CD4-positive, alpha-beta T cell treated with Interleukin-1 beta for 1 hour (primary cell): ENCODE data around the gene KIR2DL3.
"Not testable (repeated sequence)": the region's sequence is repeated elsewhere in the genome, so short reads cannot be mapped to it uniquely, and the experiment has no call there.

ENCODE experiments used
- DNase-seq, 2 donors: peaks; one replicate each; pipeline ENCODE4 v3.0.0-alpha.2; 2020 to 2022

Gene KIR2DL3

DNA sequence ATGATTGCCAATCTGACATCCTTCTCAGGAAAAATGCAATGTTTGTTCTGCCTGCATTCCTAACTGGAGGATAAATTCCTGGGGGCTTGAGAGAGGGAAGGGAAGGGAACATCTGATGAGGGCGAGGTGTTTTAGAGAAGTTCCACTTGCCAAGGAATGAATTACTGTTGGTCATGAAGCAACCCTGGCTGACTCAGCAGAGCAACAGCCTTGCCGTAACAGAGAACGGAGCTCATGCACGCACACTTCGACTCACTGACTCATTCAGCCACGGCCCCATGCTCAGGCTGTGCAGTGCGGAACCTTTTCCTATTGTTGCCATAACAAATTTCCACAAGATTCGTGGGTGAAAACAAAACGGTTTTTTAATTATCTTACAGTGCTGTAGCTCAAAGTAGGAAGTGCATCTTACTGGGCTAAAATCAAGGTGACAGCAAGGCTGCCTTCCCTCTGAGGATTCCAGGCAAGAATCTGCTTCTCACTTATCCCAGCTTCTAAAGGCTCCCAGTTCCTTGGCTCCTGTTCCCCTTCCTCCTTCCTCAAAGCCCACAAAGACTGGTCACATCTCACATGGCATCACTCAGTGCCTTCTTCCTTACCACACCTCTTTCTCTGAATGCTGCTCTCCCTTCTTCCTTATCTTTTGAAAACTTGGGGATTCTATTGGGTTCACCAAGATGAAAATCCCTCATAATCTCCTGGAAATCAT lies 9.5 kb downstream of the KIR2DL3 start:
- DNase-seq = peak in 1 of 2 donors; percentile 82

GRCh38 chr19:54750276-54750675 lies 12.0 kb downstream of the KIR2DL3 start:
- not testable (repeated sequence) for DNase-seq

- DNase-seq = not testable (repeated sequence)
Observed at GRCh38 chr19:54756204-54757110, 18.1 kb downstream of the KIR2DL3 start.

DNA sequence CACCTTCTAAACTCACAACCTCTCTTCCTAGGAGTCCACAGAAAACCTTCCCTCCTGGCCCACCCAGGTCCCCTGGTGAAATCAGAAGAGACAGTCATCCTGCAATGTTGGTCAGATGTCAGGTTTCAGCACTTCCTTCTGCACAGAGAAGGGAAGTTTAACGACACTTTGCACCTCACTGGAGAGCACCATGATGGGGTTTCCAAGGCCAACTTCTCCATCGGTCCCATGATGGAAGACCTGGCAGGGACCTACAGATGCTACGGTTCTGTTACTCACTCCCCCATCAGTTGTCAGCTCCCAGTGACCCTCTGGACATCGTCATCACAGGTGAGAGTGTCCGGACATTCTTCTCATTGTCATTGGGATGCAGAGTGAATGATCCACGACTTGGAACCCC lies 20.3 kb downstream of the KIR2DL3 start:
- not testable (repeated sequence) for DNase-seq

- DNase-seq = peak in 1 of 2 donors; percentile 72
Observed at GRCh38 chr19:54764219-54764618, 25.9 kb downstream of the KIR2DL3 start.

DNA sequence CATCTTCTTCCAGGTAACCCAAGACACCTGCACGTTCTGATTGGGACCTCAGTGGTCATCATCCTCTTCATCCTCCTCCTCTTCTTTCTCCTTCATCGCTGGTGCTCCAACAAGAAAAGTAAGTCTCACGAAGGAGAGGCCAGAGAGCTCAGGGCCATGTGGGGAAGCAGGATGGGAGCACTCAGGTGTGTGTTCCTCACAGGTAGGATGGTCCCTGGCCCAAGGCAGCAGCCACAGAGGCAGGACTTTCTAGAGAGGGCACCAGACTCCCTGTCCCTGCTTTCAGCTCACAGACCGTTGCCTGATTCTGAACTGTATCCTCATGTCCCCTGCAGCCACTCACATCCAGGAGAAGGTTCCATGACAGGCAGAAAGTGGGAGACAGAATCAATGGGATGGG lies 28.2 kb downstream of the KIR2DL3 start:
- not testable (repeated sequence) for DNase-seq

GRCh38 chr19:54769646-54770045 lies 31.3 kb downstream of the KIR2DL3 start, which contains the start of gene KIR2DL1:
Gene KIR2DL1, plus strand, starts transcription at chr19:54769793. Its CDS starts 58 bp downstream, at chr19:54769851.
- not testable (repeated sequence) for DNase-seq

DNA sequence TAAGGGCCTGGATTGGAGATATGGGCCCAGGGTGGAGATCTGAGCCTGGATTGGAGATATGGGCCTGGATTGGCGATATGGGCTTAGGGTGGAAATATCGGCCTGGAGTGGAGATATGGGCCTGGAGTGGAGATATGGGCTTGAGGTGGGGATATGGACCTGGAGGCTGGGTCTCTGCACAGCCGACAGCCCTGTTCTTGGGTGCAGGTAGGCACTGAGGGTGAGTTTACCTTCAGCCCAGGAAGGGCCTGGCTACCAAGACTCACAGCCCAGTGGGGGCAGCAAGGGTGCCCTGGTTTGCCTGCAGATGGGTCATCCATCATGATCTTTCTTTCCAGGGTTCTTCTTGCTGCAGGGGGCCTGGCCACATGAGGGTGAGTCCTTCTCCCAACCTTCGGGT lies 32.2 kb downstream of the KIR2DL3 start:
- DNase-seq = not testable (repeated sequence)

GRCh38 chr19:54771018-54771960 lies 33.0 kb downstream of the KIR2DL3 start:
- DNase-seq = not testable (repeated sequence)

DNA sequence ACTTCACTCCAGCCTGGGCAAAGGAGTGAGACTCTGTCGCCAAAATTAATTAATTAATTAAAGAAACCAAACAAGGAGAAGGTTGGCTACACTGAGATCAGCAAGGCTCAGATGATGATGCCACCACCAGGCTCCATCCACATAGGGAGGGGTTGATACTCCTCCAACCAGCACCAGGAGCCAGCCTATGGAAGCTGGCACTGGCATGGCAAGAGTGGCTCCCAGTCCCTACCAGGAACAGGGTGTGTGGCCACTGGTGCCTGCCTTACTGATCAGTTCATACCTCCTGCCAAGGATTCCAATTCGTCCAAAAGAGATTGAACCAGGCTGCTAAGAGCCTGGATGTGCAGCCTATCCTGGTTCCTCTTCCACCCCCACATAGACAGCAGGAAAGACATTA lies 34.4 kb downstream of the KIR2DL3 start:
- DNase-seq = not testable (repeated sequence)

DNA sequence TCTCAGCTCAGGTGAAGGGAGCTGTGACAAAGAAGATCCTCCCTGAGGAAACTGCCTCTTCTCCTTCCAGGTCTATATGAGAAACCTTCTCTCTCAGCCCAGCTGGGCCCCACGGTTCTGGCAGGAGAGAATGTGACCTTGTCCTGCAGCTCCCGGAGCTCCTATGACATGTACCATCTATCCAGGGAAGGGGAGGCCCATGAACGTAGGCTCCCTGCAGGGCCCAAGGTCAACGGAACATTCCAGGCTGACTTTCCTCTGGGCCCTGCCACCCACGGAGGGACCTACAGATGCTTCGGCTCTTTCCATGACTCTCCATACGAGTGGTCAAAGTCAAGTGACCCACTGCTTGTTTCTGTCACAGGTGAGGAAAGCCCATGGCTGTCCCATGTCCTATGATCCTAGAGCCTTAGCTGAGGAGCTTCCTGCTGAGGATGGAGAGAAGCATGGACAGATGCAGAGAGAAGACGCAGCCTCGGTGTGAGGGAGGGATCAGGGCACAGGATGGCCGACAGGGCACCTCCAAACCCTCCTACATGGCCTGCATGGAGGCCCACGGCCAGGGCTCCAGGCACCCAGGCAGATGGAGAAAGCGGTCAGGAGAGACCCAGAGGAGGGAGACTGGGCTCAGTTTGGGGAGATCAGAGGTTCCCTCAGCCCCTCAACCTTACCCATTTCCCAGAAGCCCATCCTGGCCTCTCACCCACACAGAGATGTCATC lies 36.9 kb downstream of the KIR2DL3 start:
- DNase-seq = not testable (repeated sequence)

DNA sequence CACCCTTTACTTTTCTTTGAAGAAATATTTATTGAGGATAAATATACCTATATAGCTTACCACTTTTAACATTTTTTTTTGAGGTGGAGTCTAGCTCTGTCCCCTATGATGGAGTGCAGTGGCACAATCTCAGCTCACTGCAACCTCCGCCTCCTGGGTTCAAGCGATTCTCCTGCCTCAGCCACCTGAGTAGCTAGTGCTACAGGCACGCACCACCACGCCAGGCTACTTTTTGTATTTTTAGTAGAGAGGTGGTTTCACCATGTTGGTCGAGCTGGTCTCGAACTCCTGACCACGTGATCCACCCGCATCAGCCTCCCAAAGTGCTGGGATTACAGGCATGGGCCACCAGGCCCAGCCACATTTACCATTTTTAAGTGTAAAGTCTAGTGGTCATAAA lies 37.5 kb downstream of the KIR2DL3 start:
- DNase-seq = not testable (repeated sequence)

DNA sequence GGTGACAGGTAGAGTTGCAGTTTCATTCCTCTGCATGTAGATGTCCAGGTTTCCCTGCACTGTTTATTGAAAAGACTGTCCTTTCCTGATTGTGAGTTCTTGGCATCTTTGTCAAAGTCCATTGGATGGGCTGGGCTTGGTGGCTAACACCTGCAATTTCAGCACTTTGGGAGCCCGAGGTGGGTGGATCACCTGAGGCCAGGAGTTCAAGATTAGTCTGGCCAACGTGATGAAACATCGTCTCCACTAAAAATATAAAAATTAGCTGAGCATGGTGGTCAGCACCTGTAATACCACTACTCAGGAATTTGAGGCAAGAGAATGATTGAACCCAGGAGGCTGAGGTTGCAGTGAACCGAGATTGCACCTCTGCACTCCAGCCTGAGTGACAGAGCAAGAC lies 39.5 kb downstream of the KIR2DL3 start:
- DNase-seq = not testable (repeated sequence)

DNA sequence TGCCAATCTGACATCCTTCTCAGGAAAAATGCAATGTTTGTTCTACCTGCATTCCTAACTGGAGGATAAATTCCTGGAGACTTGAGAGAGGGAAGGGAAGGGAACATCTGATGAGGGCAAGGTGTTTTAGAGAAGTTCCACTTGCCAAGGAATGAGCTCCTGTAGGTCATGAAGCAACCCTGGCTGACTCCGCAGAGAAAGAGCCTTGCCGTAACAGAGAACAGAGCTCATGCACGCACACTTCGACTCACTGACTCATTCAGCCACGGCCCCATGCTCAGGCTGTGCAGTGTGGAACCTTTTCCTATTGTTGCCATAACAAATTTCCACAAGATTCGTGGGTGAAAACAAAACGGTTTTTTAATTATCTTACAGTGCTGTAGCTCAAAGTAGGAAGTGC lies 40.6 kb downstream of the KIR2DL3 start:
- peak in 1 of 2 donors; percentile 66 for DNase-seq

- not testable (repeated sequence) for DNase-seq
Observed at GRCh38 chr19:54782916-54783315, 44.6 kb downstream of the KIR2DL3 start.

DNA sequence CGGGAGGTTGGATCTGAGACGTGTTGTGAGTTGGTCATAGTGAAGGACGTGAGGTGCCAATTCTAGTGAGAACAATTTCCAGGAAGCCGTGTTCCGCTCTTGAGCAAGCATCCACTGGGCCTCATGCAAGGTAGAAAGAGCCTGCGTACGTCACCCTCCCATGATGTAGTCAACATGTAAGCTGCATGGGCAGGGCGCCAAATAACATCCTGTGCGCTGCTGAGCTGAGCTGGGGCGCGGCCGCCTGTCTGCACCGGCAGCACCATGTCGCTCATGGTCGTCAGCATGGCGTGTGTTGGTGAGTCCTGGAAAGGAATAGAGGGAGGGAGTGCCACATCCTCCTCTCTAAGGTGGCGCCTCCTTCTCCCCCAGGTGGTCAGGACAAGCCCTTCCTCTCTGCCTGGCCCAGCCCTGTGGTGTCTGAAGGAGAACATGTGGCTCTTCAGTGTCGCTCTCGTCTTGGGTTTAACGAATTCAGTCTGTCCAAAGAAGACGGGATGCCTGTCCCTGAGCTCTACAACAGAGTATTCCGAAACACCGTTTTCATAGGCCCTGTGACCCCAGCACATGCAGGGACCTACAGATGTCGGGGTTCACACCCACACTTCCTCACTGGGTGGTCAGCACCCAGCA lies 47.9 kb downstream of the KIR2DL3 start:
- DNase-seq = not testable (repeated sequence)

- peak in 1 of 2 donors; percentile 67 for DNase-seq
Observed at GRCh38 chr19:54788154-54788553, 49.8 kb downstream of the KIR2DL3 start.

DNA sequence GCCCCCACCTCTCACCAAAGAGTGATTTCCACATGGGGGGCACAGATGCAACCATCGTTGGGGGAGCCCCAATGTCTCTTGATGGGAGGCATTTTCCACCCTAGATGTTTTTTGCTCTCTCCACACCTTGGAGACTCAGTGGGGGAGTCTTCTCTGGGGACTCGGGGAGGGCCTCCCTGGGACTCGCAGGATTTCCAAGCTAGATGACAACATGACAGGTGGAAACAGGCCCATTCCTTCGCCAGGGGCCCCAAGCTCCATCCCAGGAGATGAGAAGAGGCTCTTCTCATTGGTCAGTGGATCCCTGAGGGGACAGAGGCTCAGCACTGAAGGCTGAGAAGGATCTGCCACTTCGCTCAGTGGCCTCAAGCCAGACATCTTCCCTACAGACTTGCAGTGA lies 52.4 kb downstream of the KIR2DL3 start:
- no peak for DNase-seq

GRCh38 chr19:54791476-54791875 lies 53.2 kb downstream of the KIR2DL3 start:
- DNase-seq = no peak

- DNase-seq = peak in 1 of 2 donors; percentile 10
Observed at GRCh38 chr19:54792814-54793213, 54.5 kb downstream of the KIR2DL3 start.

DNA sequence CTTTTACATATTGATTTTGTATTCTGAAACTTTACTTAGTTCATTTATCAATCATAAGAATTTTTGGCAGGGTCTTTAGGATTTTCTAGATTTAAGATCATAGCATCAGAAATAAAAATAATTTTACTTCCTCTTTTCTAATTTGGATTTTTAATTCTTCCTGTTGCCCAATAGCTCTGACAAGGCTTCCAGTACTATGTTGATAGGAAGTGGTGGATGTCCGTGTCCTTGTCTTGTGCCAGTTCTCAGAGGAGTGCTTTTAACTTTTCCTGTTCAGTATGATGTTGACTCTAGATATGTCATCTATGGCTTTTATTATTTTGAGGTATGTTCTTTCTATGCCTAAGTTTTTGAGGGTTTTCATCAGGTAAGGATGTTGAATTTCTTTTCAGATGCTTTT lies 57.4 kb downstream of the KIR2DL3 start:
- DNase-seq = no peak
